HG02588 (cell line): ENCODE data around the gene PRKG1.
A peak's percentile ranks its signal among the peaks of the same experiment; 100 is the strongest.
"Not testable (repeated sequence)": the region's sequence is repeated elsewhere in the genome, so short reads cannot be mapped to it uniquely, and the experiment has no call there.

Experiments used
- ATAC-seq: cut with Tn5 transposase; IDR thresholded peaks from one replicate; pipeline ENCODE4 v1.9.1; 2021; ENCODE audit warnings: mild to moderate bottlenecking, moderate library complexity; ENCODE audit not compliant: unreplicated experiment

PRKG1 gene

GRCh38 chr10:52136921-52137320 lies 1062.6 kb downstream of the PRKG1 start:
- no peak for ATAC-seq

GRCh38 chr10:52143338-52143737 lies 1069.1 kb downstream of the PRKG1 start:
- no peak for ATAC-seq

- ATAC-seq: no peak
Measured at GRCh38 chr10:52145636-52146035, 1071.3 kb downstream of the PRKG1 start.

- ATAC-seq: no peak
Measured at GRCh38 chr10:52146766-52147165, 1072.5 kb downstream of the PRKG1 start.

DNA sequence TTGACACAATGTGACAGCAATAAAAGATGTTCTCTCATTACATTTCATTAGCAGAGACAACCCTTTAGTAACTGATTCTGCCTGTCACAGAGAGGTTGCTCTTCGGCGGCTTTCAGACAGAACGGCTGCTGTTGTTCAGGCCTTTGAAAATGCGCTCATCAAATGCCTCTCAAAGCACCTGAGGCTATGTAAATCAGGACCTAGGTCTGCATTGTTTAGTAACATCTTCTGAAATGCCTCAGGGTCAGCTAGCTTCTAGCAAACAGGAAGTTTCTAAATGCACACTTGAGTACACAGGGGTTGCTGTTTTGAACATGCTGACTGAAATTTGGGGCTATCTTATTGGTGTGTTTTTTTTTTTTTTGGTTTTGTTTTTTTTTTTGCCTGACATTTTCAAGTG lies 1096.5 kb downstream of the PRKG1 start:
- no peak for ATAC-seq

GRCh38 chr10:52172581-52172980 lies 1098.3 kb downstream of the PRKG1 start:
- no peak for ATAC-seq

- no peak for ATAC-seq
Measured at GRCh38 chr10:52185256-52185655, 1111.0 kb downstream of the PRKG1 start.

DNA sequence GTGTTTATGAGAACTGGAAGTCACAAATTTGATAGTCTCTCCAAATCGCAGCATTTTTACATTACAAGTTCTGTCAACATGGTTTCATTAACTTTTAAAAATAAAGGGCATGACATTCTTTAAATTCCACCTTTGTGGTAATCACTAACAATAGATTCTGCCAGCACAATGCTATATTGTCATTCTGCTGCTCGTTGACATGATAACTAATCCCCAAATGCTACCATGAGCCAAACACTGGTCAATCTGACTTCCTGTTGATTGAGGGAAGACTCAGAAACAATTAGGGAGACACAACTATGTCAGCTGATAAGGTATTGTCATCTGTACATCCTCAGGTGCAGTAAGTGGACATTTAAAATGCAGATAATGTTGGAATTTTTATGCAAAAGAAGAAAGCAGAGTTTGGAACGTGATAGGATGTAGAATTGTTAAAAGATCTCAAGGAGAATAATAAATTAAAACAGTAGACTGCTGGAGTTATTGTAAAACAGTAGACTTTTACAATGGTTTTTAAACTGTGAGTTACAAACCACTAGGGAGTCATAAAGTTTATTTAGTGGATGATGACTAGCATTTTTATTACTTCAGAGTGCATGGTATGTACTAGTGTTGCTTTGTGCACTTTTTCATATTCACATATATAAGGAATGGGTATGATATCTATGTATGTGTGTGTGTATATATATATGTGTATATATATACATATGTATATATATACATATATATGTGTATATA lies 1113.4 kb downstream of the PRKG1 start:
- no peak for ATAC-seq

DNA sequence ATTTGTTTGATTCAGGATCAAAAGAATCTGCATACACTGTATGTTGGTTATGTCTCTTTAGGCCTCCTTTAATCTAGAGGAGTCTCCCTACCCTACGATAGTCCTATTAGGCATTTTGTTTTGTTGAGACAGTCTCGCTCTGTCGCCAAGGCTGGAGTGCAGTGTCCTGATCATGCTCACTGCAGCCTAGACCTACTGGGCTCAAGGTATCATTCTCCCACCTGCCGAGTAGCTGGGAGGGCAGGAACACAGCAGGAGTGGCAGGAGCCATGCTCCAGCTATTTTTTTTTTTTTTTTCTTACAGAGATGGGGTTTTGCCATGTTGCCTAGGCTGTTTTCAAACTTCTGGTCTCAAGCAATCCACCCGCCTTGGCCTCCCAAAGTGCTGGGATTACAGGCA lies 1116.8 kb downstream of the PRKG1 start:
- ATAC-seq: no peak

DNA sequence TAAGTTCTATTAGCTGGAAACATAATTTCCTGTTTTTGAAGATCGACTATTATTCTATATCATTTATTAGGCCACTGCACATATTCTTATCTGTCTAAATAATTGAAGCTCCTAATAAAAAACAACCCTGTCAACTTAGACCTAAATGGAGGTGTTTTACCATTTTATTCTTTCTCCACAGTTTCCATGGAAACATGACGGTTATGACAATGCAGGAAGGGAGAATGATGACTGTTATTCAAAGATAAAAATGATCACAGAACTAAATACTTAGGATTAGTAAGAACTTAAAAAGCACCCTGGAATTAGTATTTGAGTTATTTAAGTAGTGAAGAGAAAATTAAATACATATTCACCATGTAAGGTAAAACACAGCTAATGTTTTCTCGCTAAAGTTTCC lies 1119.9 kb downstream of the PRKG1 start:
- ATAC-seq: no peak

GRCh38 chr10:52194716-52195115 lies 1120.4 kb downstream of the PRKG1 start:
- ATAC-seq: no peak

DNA sequence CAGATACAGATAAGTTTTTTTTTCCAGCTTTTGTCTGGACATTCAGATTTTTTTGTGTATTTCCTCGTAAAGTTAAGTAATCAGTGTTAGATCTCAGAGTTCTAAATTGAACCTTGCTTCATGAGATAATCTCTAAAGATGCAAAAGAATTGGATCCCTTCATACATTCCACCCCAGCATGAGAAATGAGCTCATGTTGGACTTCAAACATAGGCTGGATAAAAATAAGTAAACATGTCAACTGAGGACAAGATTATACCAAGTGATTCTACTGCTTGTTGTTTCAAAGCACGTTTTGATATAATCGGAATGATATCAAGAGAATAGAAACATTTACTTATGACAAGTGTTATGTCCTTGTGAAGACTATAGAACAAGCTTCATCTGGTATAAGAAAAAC lies 1122.8 kb downstream of the PRKG1 start:
- no peak for ATAC-seq

GRCh38 chr10:52198540-52198939 lies 1124.3 kb downstream of the PRKG1 start:
- no peak for ATAC-seq

GRCh38 chr10:52204906-52205305 lies 1130.6 kb downstream of the PRKG1 start:
- not testable (repeated sequence) for ATAC-seq

DNA sequence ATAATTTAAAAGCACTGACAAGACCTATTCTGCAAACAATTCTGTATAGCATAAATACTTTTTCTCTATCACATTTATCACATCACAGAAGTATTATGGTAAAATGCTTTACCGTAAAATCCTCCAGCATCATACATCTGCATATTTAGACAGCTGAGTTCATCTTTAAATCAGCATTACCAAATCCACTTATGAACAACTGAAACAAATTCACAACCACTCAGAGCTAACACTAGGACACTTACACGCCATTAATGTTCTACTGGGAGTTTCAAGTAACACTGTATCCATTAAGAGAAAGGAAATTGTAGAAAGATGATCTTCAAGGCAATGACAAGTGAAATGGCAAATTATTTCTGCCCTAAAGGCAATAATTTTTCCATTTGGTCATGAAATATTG lies 1134.1 kb downstream of the PRKG1 start:
- ATAC-seq: no peak

- no peak for ATAC-seq
Measured at GRCh38 chr10:52210161-52210560, 1135.9 kb downstream of the PRKG1 start.

- ATAC-seq: no peak
Measured at GRCh38 chr10:52212062-52212461, 1137.8 kb downstream of the PRKG1 start.

GRCh38 chr10:52212802-52213201 lies 1138.5 kb downstream of the PRKG1 start:
- no peak for ATAC-seq

DNA sequence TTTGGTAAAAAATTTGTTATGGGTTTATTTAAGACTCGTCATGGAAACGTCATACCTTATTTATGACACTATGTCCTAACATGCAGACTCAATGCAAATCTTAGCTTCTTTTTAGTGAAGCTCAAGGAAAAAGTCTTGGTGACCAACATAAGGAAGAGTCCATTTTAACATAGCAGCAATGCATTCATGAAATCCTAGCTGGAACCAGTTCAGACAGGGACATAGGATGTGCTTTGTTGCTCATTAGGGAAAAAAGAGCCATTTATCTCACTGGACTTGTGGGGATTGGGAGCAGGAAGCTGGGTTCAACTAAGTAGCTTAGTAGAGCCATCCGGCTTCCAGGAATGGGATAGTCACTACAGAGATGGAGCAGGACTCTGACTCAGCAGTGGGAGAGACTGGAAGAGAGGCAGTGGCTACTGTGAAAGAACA lies 1139.0 kb downstream of the PRKG1 start:
- no peak for ATAC-seq

GRCh38 chr10:52215745-52216361 lies 1141.6 kb downstream of the PRKG1 start:
- peak; percentile 83 for ATAC-seq

GRCh38 chr10:52216852-52217251 lies 1142.6 kb downstream of the PRKG1 start:
- ATAC-seq: peak; percentile 75

GRCh38 chr10:52217531-52217930 lies 1143.2 kb downstream of the PRKG1 start:
- ATAC-seq: no peak

GRCh38 chr10:52220947-52221346 lies 1146.7 kb downstream of the PRKG1 start:
- no peak for ATAC-seq
